HT1080 (cell line): ENCODE results near the gene SLC25A52. TPM values are rescaled to one million over a fixed set of nuclear protein-coding genes. Genes with fewer than 3 reads are reported as not detected.

Experiments
- total RNA-seq: library from RNA; depleted of rRNA; stranded (reverse); fragments of >200 nt; shearing (Covaris generic); gene quantifications from 2 replicates; pipeline ENCODE4 v1.2.3, GENCODE V29; 2014; rRNA removed

Gene SLC25A52
- total RNA-seq, 1 experiment from 2014 or later, result not detected

Other genes starting within 250 kb of the SLC25A52 start
- gene TTR, start 169.0 kb downstream of the SLC25A52 start, total RNA-seq, result not detected in 2 replicates
- 22.1 and 29.3 TPM in 2 replicates for gene B4GALT6, start 76.3 kb downstream of the SLC25A52 start, total RNA-seq
- 27.8 and 35.2 TPM in 2 replicates for gene TRAPPC8, start 182.2 kb upstream of the SLC25A52 start, total RNA-seq